HG03457 (cell line): ENCODE results near the gene C4BPA.

ENCODE experiments used
- ATAC-seq: cut with Tn5 transposase; IDR thresholded peaks from one replicate; pipeline ENCODE4 v1.9.1; 2021; ENCODE audit warnings: moderate number of reproducible peaks; ENCODE audit not compliant: unreplicated experiment

C4BPA gene

DNA sequence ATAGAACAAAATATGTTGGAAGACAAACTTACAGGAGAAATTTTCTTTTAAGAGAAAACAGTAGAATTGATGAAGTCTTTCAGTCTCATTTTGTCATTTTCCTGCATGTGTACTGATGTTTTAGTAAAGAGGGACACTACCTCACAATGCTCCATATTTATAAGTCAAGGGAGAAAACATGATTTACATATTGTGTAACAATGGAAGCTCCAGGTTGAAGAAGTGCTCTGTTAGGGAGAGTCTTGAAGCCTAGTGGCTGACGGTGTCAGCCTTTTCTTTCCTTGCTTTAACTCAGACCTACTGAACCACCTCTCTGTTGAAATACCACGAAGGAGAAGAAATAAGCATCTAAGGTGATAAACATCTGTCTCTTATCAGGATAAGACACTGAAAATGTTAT is 75.0 kb downstream of the C4BPA start:
- no peak for ATAC-seq

GRCh38 chr1:207181847-207182246 is 77.8 kb downstream of the C4BPA start:
- ATAC-seq, result no peak

GRCh38 chr1:207186503-207186902 is 82.5 kb downstream of the C4BPA start:
- ATAC-seq, result no peak

DNA sequence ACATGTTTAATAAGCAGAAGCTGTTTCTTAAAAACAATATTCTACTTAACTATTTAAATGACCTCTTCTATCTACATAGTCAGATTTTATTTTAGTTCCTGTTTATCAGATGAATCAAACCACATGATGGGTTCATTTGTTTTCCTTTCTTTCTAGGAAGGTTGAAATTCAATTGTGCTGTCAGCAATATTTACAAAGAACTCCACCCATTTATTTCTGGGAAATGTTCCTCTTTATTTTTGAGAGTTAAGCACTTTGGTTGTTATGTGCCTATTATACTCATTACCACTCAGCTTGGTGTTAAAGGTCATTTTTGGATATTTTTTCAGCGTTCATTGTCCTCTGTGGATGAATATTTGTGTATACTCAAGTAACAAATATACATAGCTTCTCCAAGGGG is 84.9 kb downstream of the C4BPA start:
- ATAC-seq, result no peak

DNA sequence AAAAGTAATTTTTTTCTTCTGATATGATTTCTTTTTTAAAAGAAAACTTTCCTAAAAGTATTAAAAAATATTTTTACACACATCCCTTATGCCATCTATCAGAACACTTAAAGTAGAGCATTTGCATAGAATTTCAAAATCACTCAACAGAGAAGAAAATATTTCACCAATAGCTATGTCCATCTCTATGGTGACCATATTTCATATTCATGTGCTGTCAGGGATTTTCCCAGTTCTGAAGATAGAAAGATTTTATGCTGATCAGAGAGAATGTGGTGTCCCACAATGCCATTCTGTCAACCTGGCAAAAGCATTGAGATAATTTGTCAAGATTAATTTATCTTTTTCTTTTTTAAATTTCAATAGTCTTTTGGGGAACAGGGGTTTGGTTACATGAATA is 87.0 kb downstream of the C4BPA start:
- ATAC-seq, result no peak

DNA sequence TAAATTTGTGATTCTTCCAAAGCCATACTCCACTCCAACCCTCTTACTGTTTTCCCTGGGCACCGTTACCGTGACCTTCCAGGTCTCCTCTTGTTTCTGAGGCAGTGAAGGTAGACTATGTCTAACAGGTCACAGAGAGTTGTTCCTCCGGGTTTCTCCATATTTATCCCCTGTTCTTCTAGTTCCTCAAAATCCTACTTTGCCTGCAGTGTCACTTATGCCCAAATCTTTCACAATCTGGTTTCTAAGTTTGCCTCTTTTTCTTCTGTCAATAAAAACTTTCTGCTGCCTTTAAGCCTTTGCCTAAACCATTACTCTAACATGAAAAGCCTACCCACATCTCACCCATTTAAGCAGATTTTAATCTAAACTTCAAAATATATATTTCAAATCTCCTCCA is 87.7 kb downstream of the C4BPA start:
- no peak for ATAC-seq

- ATAC-seq, result no peak
These were observed 90.2 kb downstream of the C4BPA start for GRCh38 chr1:207194197-207194596.
